ENCODE measurements around the gene SLC4A9.

The SLC4A9 gene

GRCh38 chr5:140360101-140360500 lies at the start of gene SLC4A9:
Gene SLC4A9, plus strand, starts transcription at chr5:140360194. Its CDS starts 43 bp downstream, at chr5:140360237.
- no peak for DNase-seq (ENCODE audit: low read depth, low spot score)
- TF ChIP-seq SUZ12 (IDR thresholded peaks at IDR 0.05; ENCODE audit: extremely low read depth, insufficient read depth, insufficient read length) (no peak), ZNF274 (IDR thresholded peaks at IDR 0.05; ENCODE audit: low read depth, low read length) (no peak), YY1 (IDR thresholded peaks at IDR 0.05; ENCODE audit: insufficient read depth, insufficient read length) (no peak)
- Histone ChIP-seq H3K4me1 (ENCODE audit: insufficient read depth, insufficient read length) (peaks cover 16% of the 10 kb centered on the region), H3K9me3 (ENCODE audit: insufficient read depth, low read length) (no peaks in the 10 kb centered on the region), H3K27me3 (ENCODE audit: insufficient read depth, insufficient read length) (peaks cover 10% of the 10 kb centered on the region), H3K4me3 (ENCODE audit: insufficient read length, low read depth) (no peak within 1 kb of the TSS), H3K9ac (ENCODE audit: insufficient read length, low read depth) (no peak within 1 kb of the TSS), H3K36me3 (ENCODE audit: insufficient read depth, insufficient read length, low read length) (no peaks in the 10 kb centered on the region)

- DNase-seq (ENCODE audit: low read depth, low spot score): no peak
Measured at GRCh38 chr5:140310434-140310833, 49.6 kb upstream of the SLC4A9 start.

GRCh38 chr5:140311011-140311467 lies 49.0 kb upstream of the SLC4A9 start:
- H3K4me3 ChIP-seq (ENCODE audit: insufficient read length, low read depth): no peak overlapping the region

More at GRCh38 chr5:140310434-140310833, 49.6 kb upstream of the SLC4A9 start:
- no peaks in the 10 kb centered on the region for H3K9me3 ChIP-seq (ENCODE audit: insufficient read depth, low read length)
- no peak overlapping the region for H3K4me3 ChIP-seq (ENCODE audit: insufficient read length, low read depth)
- H3K27me3 ChIP-seq (ENCODE audit: insufficient read depth, insufficient read length): no peaks in the 10 kb centered on the region
- no peak for TF ChIP-seq ZNF274 (IDR thresholded peaks at IDR 0.05; ENCODE audit: low read depth, low read length)
- TF ChIP-seq YY1 (IDR thresholded peaks at IDR 0.05; ENCODE audit: insufficient read depth, insufficient read length): no peak
- no peak for TF ChIP-seq SUZ12 (IDR thresholded peaks at IDR 0.05; ENCODE audit: extremely low read depth, insufficient read depth, insufficient read length)
- no peaks in the 10 kb centered on the region for H3K4me1 ChIP-seq (ENCODE audit: insufficient read depth, insufficient read length)
- no peak overlapping the region for H3K9ac ChIP-seq (ENCODE audit: insufficient read length, low read depth)
- no peaks in the 10 kb centered on the region for H3K36me3 ChIP-seq (ENCODE audit: insufficient read depth, insufficient read length, low read length)

GRCh38 chr5:140312067-140312790 lies 47.8 kb upstream of the SLC4A9 start:
- Histone ChIP-seq H3K9me3 (ENCODE audit: insufficient read depth, low read length) (no peaks in the 10 kb centered on the region), H3K9ac (ENCODE audit: insufficient read length, low read depth) (no peak overlapping the region), H3K4me3 (ENCODE audit: insufficient read length, low read depth) (no peak overlapping the region), H3K36me3 (ENCODE audit: insufficient read depth, insufficient read length, low read length) (no peaks in the 10 kb centered on the region), H3K4me1 (ENCODE audit: insufficient read depth, insufficient read length) (no peaks in the 10 kb centered on the region), H3K27me3 (ENCODE audit: insufficient read depth, insufficient read length) (no peaks in the 10 kb centered on the region)
- no peak for DNase-seq (ENCODE audit: low read depth, low spot score)
- no peak for TF ChIP-seq ZNF274 (IDR thresholded peaks at IDR 0.05; ENCODE audit: low read depth, low read length)
- TF ChIP-seq YY1 (IDR thresholded peaks at IDR 0.05; ENCODE audit: insufficient read depth, insufficient read length): no peak
- no peak for TF ChIP-seq SUZ12 (IDR thresholded peaks at IDR 0.05; ENCODE audit: extremely low read depth, insufficient read depth, insufficient read length)

More at GRCh38 chr5:140311011-140311467, 49.0 kb upstream of the SLC4A9 start:
- Histone ChIP-seq H3K4me1 (ENCODE audit: insufficient read depth, insufficient read length) (no peaks in the 10 kb centered on the region), H3K27me3 (ENCODE audit: insufficient read depth, insufficient read length) (no peaks in the 10 kb centered on the region), H3K36me3 (ENCODE audit: insufficient read depth, insufficient read length, low read length) (no peaks in the 10 kb centered on the region), H3K9me3 (ENCODE audit: insufficient read depth, low read length) (no peaks in the 10 kb centered on the region), H3K9ac (ENCODE audit: insufficient read length, low read depth) (no peak overlapping the region)
- DNase-seq (ENCODE audit: low read depth, low spot score): no peak
- TF ChIP-seq SUZ12 (IDR thresholded peaks at IDR 0.05; ENCODE audit: extremely low read depth, insufficient read depth, insufficient read length) (no peak), YY1 (IDR thresholded peaks at IDR 0.05; ENCODE audit: insufficient read depth, insufficient read length) (no peak), ZNF274 (IDR thresholded peaks at IDR 0.05; ENCODE audit: low read depth, low read length) (no peak)

- Histone ChIP-seq H3K9me3 (ENCODE audit: insufficient read depth, low read length) (no peaks in the 10 kb centered on the region), H3K36me3 (ENCODE audit: insufficient read depth, insufficient read length, low read length) (no peaks in the 10 kb centered on the region), H3K4me1 (ENCODE audit: insufficient read depth, insufficient read length) (no peaks in the 10 kb centered on the region), H3K27me3 (ENCODE audit: insufficient read depth, insufficient read length) (no peaks in the 10 kb centered on the region), H3K9ac (ENCODE audit: insufficient read length, low read depth) (no peak overlapping the region), H3K4me3 (ENCODE audit: insufficient read length, low read depth) (no peak overlapping the region)
- TF ChIP-seq YY1 (IDR thresholded peaks at IDR 0.05; ENCODE audit: insufficient read depth, insufficient read length): no peak
- no peak for TF ChIP-seq SUZ12 (IDR thresholded peaks at IDR 0.05; ENCODE audit: extremely low read depth, insufficient read depth, insufficient read length)
- no peak for DNase-seq (ENCODE audit: low read depth, low spot score)
Measured at GRCh38 chr5:140312791-140313189, 47.2 kb upstream of the SLC4A9 start.

GRCh38 chr5:140317859-140318258 lies 42.1 kb upstream of the SLC4A9 start:
- DNase-seq (ENCODE audit: low read depth, low spot score): no peak
- no peaks in the 10 kb centered on the region for H3K36me3 ChIP-seq (ENCODE audit: insufficient read depth, insufficient read length, low read length)
- no peaks in the 10 kb centered on the region for H3K27me3 ChIP-seq (ENCODE audit: insufficient read depth, insufficient read length)
- H3K4me1 ChIP-seq (ENCODE audit: insufficient read depth, insufficient read length): no peaks in the 10 kb centered on the region
- no peak overlapping the region for H3K9ac ChIP-seq (ENCODE audit: insufficient read length, low read depth)
- TF ChIP-seq SUZ12 (IDR thresholded peaks at IDR 0.05; ENCODE audit: extremely low read depth, insufficient read depth, insufficient read length): no peak
- TF ChIP-seq ZNF274 (IDR thresholded peaks at IDR 0.05; ENCODE audit: low read depth, low read length): no peak
- no peaks in the 10 kb centered on the region for H3K9me3 ChIP-seq (ENCODE audit: insufficient read depth, low read length)
- H3K4me3 ChIP-seq (ENCODE audit: insufficient read length, low read depth): no peak overlapping the region

- DNase-seq (ENCODE audit: low read depth, low spot score): no peak
- Histone ChIP-seq H3K9me3 (ENCODE audit: insufficient read depth, low read length) (no peaks in the 10 kb centered on the region), H3K4me1 (ENCODE audit: insufficient read depth, insufficient read length) (peaks cover 3% of the 10 kb centered on the region), H3K27me3 (ENCODE audit: insufficient read depth, insufficient read length) (no peaks in the 10 kb centered on the region), H3K9ac (ENCODE audit: insufficient read length, low read depth) (no peak overlapping the region), H3K36me3 (ENCODE audit: insufficient read depth, insufficient read length, low read length) (no peaks in the 10 kb centered on the region), H3K4me3 (ENCODE audit: insufficient read length, low read depth) (no peak overlapping the region)
- TF ChIP-seq ZNF274 (IDR thresholded peaks at IDR 0.05; ENCODE audit: low read depth, low read length) (no peak), SUZ12 (IDR thresholded peaks at IDR 0.05; ENCODE audit: extremely low read depth, insufficient read depth, insufficient read length) (no peak), YY1 (IDR thresholded peaks at IDR 0.05; ENCODE audit: insufficient read depth, insufficient read length) (no peak)
Measured at GRCh38 chr5:140318792-140319191, 41.2 kb upstream of the SLC4A9 start.

Measured in NT2/D1 (cell line).